ENCODE results near the gene TFPI2.
A peak's percentile ranks its signal among the peaks of the same experiment; 100 is the strongest.
"Not testable (repeated sequence)": the region's sequence is repeated elsewhere in the genome, so short reads cannot be mapped to it uniquely, and the experiment has no call there.

TFPI2 gene

GRCh38 chr7:93926800-93927199, 36.2 kb upstream of the TFPI2 start:
- no peak for TF ChIP-seq CTCF (IDR thresholded peaks at IDR 0.05; ENCODE audit: control insufficient read depth, extremely low read depth, insufficient read depth)

GRCh38 chr7:93923942-93924341, 33.4 kb upstream of the TFPI2 start:
- no peak overlapping the region for H3K4me3 ChIP-seq (ENCODE audit: low read depth, low read length)
- no peak for TF ChIP-seq CTCF (IDR thresholded peaks at IDR 0.05; ENCODE audit: control insufficient read depth, extremely low read depth, insufficient read depth)
- no peak for DNase-seq (ENCODE audit: low read depth)

More at GRCh38 chr7:93926800-93927199, 36.2 kb upstream of the TFPI2 start:
- no peak overlapping the region for H3K4me3 ChIP-seq (ENCODE audit: low read depth, low read length)
- DNase-seq (ENCODE audit: low read depth) = no peak

- peak; percentile 8 for DNase-seq (ENCODE audit: low read depth)
- H3K4me3 ChIP-seq (ENCODE audit: low read depth, low read length) = no peak overlapping the region
These were observed 32.7 kb upstream of the TFPI2 start for GRCh38 chr7:93923296-93923695.

GRCh38 chr7:93921607-93922566, 31.3 kb upstream of the TFPI2 start, which contains the start of gene GNG11:
Gene GNG11 (plus strand): TSS chr7:93921735. CDS start chr7:93922138, 403 bp downstream.
- no peak for TF ChIP-seq CTCF (IDR thresholded peaks at IDR 0.05; ENCODE audit: control insufficient read depth, extremely low read depth, insufficient read depth)
- H3K4me3 ChIP-seq (ENCODE audit: low read depth, low read length) = no peak within 1 kb of the TSS
- DNase-seq (ENCODE audit: low read depth) = no peak

More at GRCh38 chr7:93923296-93923695, 32.7 kb upstream of the TFPI2 start:
- no peak for TF ChIP-seq CTCF (IDR thresholded peaks at IDR 0.05; ENCODE audit: control insufficient read depth, extremely low read depth, insufficient read depth)

GRCh38 chr7:93921186-93921585, 30.6 kb upstream of the TFPI2 start:
- TF ChIP-seq CTCF (IDR thresholded peaks at IDR 0.05; ENCODE audit: control insufficient read depth, extremely low read depth, insufficient read depth) = no peak
- no peak for DNase-seq (ENCODE audit: low read depth)
- no peak overlapping the region for H3K4me3 ChIP-seq (ENCODE audit: low read depth, low read length)

GRCh38 chr7:93920496-93921182, 30.1 kb upstream of the TFPI2 start:
- TF ChIP-seq CTCF (IDR thresholded peaks at IDR 0.05; ENCODE audit: control insufficient read depth, extremely low read depth, insufficient read depth) = no peak
- DNase-seq (ENCODE audit: low read depth) = no peak
- H3K4me3 ChIP-seq (ENCODE audit: low read depth, low read length) = no peak overlapping the region

GRCh38 chr7:93916315-93916714, 25.8 kb upstream of the TFPI2 start:
- not testable (repeated sequence) for DNase-seq (ENCODE audit: low read depth); H3K4me3 ChIP-seq (ENCODE audit: low read depth, low read length)

GRCh38 chr7:93915888-93916287, 25.3 kb upstream of the TFPI2 start:
- not testable (repeated sequence) for DNase-seq (ENCODE audit: low read depth); H3K4me3 ChIP-seq (ENCODE audit: low read depth, low read length)

GRCh38 chr7:93915206-93915842, 24.8 kb upstream of the TFPI2 start:
- not testable (repeated sequence) for H3K4me3 ChIP-seq (ENCODE audit: low read depth, low read length); DNase-seq (ENCODE audit: low read depth)

All from LNCaP clone FGC (cell line).